Large intestine (tissue), 3 donors: ENCODE measurements around the gene PSMA5. TPM values are rescaled to one million over a fixed set of nuclear protein-coding genes. Genes with fewer than 3 reads are reported as not detected.

Experiments used
- DNase-seq, 2 donors: peaks; one replicate each; pipeline versions ENCODE4 v3.0.0 to v3.0.0-alpha.2; 2013
- H3K27ac ChIP-seq: one replicate; pipeline ENCODE4 v1.5.1; 2013; ENCODE audit warnings: low read length
- H3K27me3 ChIP-seq: 2 replicates; pipeline ENCODE4 v1.6.1; 2013; ENCODE audit warnings: low read length; ENCODE audit not compliant: control insufficient read depth, insufficient read depth
- H3K36me3 ChIP-seq: 2 replicates; pipeline ENCODE4 v1.6.1; 2013; ENCODE audit warnings: low read length; ENCODE audit not compliant: control insufficient read depth, insufficient read depth
- H3K4me1 ChIP-seq: one replicate; pipeline ENCODE4 v1.6.1; 2013; ENCODE audit warnings: low read length; ENCODE audit not compliant: control insufficient read depth, insufficient read depth
- H3K4me3 ChIP-seq: one replicate; pipeline ENCODE4 v1.5.1; 2013; ENCODE audit warnings: low read length
- H3K9me3 ChIP-seq: one replicate; pipeline ENCODE4 v1.6.1; 2013; ENCODE audit warnings: mild to moderate bottlenecking, low read depth, low read length, moderate library complexity; ENCODE audit not compliant: control insufficient read depth
- WGBS: methylation state at CpG from one replicate; pipeline ENCODE4 v1.1.5; 2013; ENCODE audit warnings: low lambda C conversion rate; ENCODE audit not compliant: insufficient coverage; 5-methylcytosine and 5-hydroxymethylcytosine counted together
- polyA plus RNA-seq: library from polyadenylated mRNA; unstranded; fragments of 120-200 nt; gene quantifications from one replicate; pipeline ENCODE4 v1.2.1, GENCODE V29; 2013

PSMA5 gene
- polyA plus RNA-seq, 1 donor, result 94.1 TPM

DNA sequence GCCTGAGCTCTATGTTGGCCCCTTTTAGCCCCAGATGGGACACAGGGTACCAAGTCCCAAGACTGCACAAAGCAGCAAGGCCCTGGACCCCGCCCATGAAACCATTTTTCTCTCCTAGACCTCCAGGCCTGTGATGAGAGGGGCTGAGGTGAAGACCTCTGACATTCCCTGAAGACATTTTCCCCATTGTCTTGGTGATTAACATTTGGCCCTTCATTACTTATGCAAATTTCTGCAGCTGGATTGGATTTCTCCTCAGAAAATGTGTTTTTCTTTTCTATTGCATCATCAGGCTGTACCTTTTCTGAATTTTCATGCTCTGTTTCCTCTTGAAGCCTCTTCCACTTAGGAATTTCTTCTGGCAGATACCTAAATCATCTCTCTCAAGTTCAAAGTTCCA, 8.2 kb upstream of the PSMA5 start:
- no peak for DNase-seq
- WGBS, result no CpG with 5 or more reads among the region's 1 CpG
- Histone ChIP-seq H3K27me3 (peaks cover 4% of the 10 kb centered on the region), H3K9me3 (no peaks in the 10 kb centered on the region), H3K4me1 (no peaks in the 10 kb centered on the region), H3K4me3 (no peak overlapping the region), H3K36me3 (no peaks in the 10 kb centered on the region), H3K27ac (no peak overlapping the region)

DNA sequence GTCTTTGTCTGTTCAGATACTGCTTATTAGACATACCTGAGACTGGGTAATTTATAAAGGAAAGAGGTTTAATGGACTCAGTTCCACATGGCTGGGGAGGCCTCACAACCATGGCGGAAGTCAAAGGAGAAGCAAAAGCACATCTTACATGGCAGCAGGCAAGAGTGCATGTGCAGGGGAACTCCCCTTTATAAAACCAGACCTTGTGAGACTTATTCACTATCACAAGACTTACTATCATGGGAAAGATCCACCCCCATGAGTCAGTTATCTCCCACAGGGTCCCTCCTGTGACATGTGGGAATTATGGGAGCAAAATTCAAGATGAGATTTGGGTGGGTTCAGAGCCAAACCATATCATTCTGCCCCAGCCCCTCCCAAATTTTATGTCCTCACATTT, 7.1 kb upstream of the PSMA5 start:
- Histone ChIP-seq H3K27me3 (peaks cover 4% of the 10 kb centered on the region), H3K27ac (no peak overlapping the region), H3K9me3 (no peaks in the 10 kb centered on the region), H3K4me1 (no peaks in the 10 kb centered on the region), H3K4me3 (no peak overlapping the region), H3K36me3 (no peaks in the 10 kb centered on the region)
- no CpG with 5 or more reads among the region's 1 CpG for WGBS
- peak in 1 of 2 donors; percentile 18 for DNase-seq

DNA sequence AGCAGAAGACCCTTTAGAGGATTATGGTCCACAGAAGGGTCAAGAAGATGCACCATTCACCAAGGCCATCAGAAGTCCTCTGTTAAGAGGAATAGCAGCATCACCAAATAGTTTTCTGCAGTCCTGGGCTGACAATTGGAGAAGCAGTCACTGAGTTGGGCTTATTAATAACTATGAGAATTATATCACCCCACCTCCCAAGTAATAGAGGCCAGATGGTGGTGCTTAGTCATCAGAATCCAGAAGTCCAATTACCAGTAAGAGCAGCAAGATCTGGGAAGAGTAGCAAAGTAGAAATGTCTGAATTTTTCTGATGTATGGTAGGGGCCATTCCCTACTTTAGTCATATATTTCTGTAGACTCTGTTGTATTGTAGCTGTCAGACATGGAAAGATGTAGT, 6.1 kb upstream of the PSMA5 start:
- Histone ChIP-seq H3K4me1 (no peaks in the 10 kb centered on the region), H3K27ac (no peak overlapping the region), H3K9me3 (no peaks in the 10 kb centered on the region), H3K27me3 (peaks cover 2% of the 10 kb centered on the region), H3K4me3 (no peak overlapping the region), H3K36me3 (no peaks in the 10 kb centered on the region)
- no peak for DNase-seq

DNA sequence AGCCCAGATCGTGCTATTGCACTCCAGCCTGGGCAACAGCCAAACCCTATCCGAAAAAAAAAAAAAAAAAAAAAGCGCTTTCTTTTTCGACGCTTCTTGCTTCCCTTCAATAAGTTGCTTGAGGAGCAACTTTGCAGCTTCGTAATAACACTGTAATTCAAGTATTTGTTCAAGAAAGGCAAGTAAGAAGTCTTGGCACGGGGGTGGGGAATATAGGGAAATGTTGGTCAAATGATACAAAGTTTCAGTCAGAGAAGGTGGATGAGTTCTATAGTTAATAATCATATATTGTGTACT, 871 bp upstream of the PSMA5 start:
- DNase-seq, result no peak
- WGBS, result 0% methylated on average over 1 of the region's 7 CpGs

DNA sequence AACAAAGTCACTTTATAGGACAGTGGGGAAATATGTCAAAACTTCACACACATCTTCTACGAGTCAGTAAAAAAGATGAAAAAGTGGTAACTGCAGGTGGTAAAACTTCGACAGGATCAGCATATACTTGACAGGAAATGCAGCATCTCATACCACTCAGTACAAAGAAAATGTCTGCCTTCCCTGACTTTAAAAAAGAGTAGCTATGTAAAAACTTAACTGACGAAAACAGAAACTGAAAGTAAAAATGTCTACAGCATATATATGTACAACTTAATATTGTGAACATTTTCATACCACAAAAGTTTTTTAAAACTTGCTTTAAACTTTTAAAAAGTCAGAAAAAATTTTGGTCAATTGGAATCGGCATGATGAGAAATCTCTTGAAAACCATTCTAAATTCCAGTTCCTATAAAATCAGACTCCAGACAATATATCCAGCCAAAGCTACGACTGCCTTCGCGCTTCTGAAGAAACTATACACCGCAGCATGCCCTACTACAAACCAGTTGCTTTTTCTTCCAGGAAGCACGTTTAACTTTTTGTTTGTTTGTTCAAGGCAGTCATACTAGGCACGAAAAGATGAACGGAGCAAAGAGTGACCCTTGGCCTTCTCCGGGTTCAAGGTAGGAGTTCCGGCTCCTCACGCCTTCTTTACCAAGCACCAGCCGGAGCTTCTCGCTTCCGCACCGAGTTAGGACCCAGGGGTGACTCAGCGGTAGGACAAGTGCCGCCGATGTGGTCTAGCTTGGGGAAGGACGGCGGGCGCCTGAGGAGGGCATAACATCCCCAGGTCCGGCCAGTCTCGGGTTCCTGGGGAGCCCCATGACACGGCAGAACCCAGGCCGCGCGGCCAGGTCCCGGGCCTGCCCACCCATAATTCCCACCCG, 612 bp downstream of the PSMA5 start:
- no peaks in the 10 kb centered on the region for H3K9me3 ChIP-seq
- peaks cover 4% of the 10 kb centered on the region for H3K4me1 ChIP-seq
- DNase-seq, result peak; percentile 31 to 56
- WGBS, result 0% methylated on average over 9 of the region's 32 CpGs
- H3K4me3 ChIP-seq, result peak overlapping the region; percentile 77
- peak overlapping the region; percentile 91 for H3K27ac ChIP-seq
- H3K27me3 ChIP-seq, result no peaks in the 10 kb centered on the region
- peaks cover 8% of the 10 kb centered on the region for H3K36me3 ChIP-seq

More for the DNA sequence above, 871 bp upstream of the PSMA5 start:
- Histone ChIP-seq H3K4me3 (peak overlapping the region; percentile 77), H3K27ac (peak overlapping the region; percentile 91), H3K9me3 (no peaks in the 10 kb centered on the region), H3K36me3 (no peaks in the 10 kb centered on the region), H3K4me1 (peaks cover 4% of the 10 kb centered on the region), H3K27me3 (no peaks in the 10 kb centered on the region)

DNA sequence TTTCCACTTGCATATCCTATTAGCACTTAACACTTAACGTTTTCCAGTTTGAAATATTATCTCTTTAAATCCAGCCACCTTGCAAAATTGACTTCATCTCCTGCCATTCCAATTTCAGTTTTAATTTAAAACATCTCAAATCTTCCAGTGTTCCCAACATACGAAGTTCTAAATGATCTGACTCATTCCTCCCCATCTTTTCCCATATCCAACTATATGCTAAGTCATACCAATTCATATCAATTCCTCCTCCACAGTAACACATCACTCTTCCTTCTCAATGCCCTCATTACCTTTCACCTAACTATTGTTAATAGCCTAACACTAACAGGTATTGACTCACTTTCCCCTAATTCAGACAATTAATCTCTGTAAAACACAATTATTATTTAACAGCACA, 2.8 kb downstream of the PSMA5 start:
- no peak for DNase-seq
- Histone ChIP-seq H3K9me3 (no peaks in the 10 kb centered on the region), H3K36me3 (peaks cover 22% of the 10 kb centered on the region), H3K4me1 (peaks cover 4% of the 10 kb centered on the region), H3K4me3 (no peak overlapping the region), H3K27me3 (no peaks in the 10 kb centered on the region), H3K27ac (no peak overlapping the region)
- WGBS, result 82% methylated on average over 2 of the region's 2 CpGs

DNA sequence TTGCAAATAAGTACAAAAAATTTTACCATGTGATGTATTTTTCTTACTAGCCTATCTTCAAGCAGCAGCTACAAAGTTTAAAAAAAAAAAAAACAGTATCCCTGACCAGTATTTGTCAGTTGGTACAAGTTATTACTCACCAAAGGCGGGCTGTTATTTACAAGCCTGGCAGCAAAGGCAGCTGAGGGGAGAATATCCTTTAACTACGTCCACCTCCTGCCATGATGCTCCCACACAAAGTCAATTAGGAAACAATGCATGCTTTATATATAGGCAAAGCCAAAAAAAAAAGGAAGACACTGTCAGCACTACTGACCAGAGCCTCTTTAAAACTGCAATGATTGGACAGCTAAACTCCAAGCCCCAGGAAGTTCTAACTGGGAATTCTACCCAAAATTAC, 13.7 kb downstream of the PSMA5 start:
- H3K4me3 ChIP-seq, result no peak overlapping the region
- no peak for DNase-seq
- no peaks in the 10 kb centered on the region for H3K27me3 ChIP-seq
- no peaks in the 10 kb centered on the region for H3K4me1 ChIP-seq
- peaks cover 81% of the 10 kb centered on the region for H3K36me3 ChIP-seq
- no peaks in the 10 kb centered on the region for H3K9me3 ChIP-seq
- no peak overlapping the region for H3K27ac ChIP-seq
- WGBS, result no CpG with 5 or more reads among the region's 2 CpGs

DNA sequence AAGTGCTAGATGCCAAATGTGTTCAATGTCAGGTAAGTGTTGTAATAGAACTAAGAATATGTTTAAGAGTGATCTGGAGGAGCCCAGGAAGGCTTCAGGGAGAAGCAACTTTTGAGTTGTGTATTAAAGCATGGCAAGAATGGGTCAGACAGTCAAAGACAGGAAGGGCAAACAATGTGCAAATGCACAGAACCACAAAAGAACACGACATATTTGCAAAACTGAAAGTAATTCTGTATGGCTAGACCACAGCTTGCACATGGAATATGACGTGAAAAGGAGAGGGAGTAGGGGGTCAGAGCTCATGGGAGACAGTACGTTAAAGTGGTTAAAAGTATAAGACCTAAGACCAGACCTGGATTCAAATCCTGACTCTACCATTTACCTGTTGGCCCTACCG, 21.4 kb downstream of the PSMA5 start:
- H3K36me3 ChIP-seq, result peaks cover 61% of the 10 kb centered on the region

DNA sequence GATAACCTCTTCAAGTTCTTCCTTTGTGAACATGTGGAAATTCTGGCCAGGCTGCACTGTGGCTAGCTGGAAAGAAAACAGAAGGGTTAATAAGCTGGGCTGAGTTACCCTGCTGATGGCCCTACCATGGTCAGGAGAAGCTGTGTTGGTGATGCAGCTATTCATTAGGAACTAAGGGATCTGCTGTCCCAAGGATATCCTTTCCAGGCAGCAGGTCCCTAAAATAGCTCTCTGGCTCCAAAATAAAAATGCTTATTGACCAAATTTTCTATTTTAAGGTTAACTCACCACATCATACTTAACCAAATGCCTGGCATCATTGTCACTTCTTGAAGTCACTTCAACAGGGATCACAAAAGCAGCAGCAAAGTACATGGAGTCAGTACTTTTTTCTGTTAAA, 24.2 kb downstream of the PSMA5 start:
- H3K36me3 ChIP-seq, result peaks cover 38% of the 10 kb centered on the region
- H3K4me3 ChIP-seq, result no peak overlapping the region
- DNase-seq, result no peak

More for the DNA sequence above, 21.4 kb downstream of the PSMA5 start:
- no peak overlapping the region for H3K27ac ChIP-seq
- 86% methylated on average over 2 of the region's 4 CpGs for WGBS
- H3K9me3 ChIP-seq, result no peaks in the 10 kb centered on the region
- H3K27me3 ChIP-seq, result no peaks in the 10 kb centered on the region
- no peak overlapping the region for H3K4me3 ChIP-seq
- no peaks in the 10 kb centered on the region for H3K4me1 ChIP-seq
- DNase-seq, result no peak

DNA sequence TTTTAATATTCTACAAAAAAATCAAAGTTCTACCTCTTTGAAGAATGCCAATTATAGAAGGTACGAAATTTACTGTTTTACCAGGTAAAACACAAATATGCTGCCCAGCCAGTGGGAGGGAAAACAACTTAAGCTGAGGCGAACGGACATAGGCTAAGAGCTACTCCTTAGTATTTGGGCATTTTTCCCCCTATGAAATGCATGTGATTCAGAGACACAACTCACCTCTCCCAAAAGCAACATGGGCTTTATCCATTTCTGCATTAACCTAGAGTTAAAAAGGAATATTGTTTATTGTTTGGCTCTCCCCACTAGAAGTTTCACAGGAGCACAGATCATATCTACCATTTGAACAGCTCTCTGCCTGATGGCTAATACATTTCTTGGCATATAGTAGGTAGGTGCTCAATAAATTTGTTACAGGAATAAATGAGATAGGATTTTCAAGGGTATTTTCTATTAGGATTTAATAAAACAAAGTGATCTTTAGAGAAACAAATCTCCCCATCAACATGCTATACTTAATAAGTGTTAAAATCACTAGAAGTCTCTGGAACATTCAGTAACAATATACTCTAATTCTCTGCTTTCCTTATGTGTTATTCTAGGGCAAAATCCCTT, 26.1 kb downstream of the PSMA5 start:
- DNase-seq, result no peak
- no peaks in the 10 kb centered on the region for H3K9me3 ChIP-seq
- H3K4me1 ChIP-seq, result peaks cover 20% of the 10 kb centered on the region
- H3K27ac ChIP-seq, result no peak overlapping the region
- no peaks in the 10 kb centered on the region for H3K27me3 ChIP-seq
- peaks cover 26% of the 10 kb centered on the region for H3K36me3 ChIP-seq
- no peak overlapping the region for H3K4me3 ChIP-seq
- WGBS, result no CpG with 5 or more reads among the region's 3 CpGs

More for the DNA sequence above, 24.2 kb downstream of the PSMA5 start:
- Histone ChIP-seq H3K9me3 (no peaks in the 10 kb centered on the region), H3K4me1 (peaks cover 9% of the 10 kb centered on the region), H3K27me3 (no peaks in the 10 kb centered on the region), H3K27ac (no peak overlapping the region)
